Left ventricle myocardium inferior (tissue), 1 donor: ENCODE measurements around the gene TET1. TPM values are rescaled to one million over a fixed set of nuclear protein-coding genes. Genes with fewer than 3 reads are reported as not detected.
"Not testable (repeated sequence)": the region's sequence is repeated elsewhere in the genome, so short reads cannot be mapped to it uniquely, and the experiment has no call there.

ENCODE experiments used
- DNase-seq: peaks from one replicate; pipeline ENCODE4 v3.0.0-alpha.2; 2020
- H3K27ac ChIP-seq: fragments of 200-600 bp; replicated peaks from 2 replicates; pipeline ENCODE4 v1.8.0; 2021
- H3K27me3 ChIP-seq: fragments of 200-600 bp; 2 replicates; pipeline ENCODE4 v1.8.0; 2021; ENCODE audit warnings: low read depth
- H3K36me3 ChIP-seq: fragments of 200-600 bp; 2 replicates; pipeline ENCODE4 v1.8.0; 2021
- H3K4me1 ChIP-seq: fragments of 200-600 bp; 2 replicates; pipeline ENCODE4 v1.8.0; 2021
- H3K4me3 ChIP-seq: fragments of 200-600 bp; 2 replicates; pipeline ENCODE4 v1.8.0; 2021; ENCODE audit warnings: mild to moderate bottlenecking, moderate library complexity
- H3K9me3 ChIP-seq: fragments of 200-600 bp; replicated peaks from 2 replicates; pipeline ENCODE4 v1.8.0; 2021
- intact Hi-C: fragments of 100-400 bp; cut with micrococcal nuclease; formaldehyde crosslinking; loops from one replicate; pipeline ENCODE4 v1.11.0; 2022
- total RNA-seq: library from RNA; stranded (reverse); fragmentation: NEBNext Ultra II Directional; extraction: Animal tissue kit (Norgen Biotek cat#: 25700); gene quantifications from one replicate; pipeline ENCODE4 v1.2.1, GENCODE V29; 2021
- TF ChIP-seq, protein P1 (sequence below): fragments of 200-600 bp; IDR thresholded peaks from 2 replicates; pipeline ENCODE4 v1.8.0; 2021; ENCODE audit warnings: antibody characterized with exemption, mild to moderate bottlenecking, borderline replicate concordance
- donor health status: DM: no; HTN: yes; CAD: no; lungs with severe emphysema.

The TET1 gene
- total RNA-seq, 1 donor from 2014 or later = 2.2 TPM

DNA sequence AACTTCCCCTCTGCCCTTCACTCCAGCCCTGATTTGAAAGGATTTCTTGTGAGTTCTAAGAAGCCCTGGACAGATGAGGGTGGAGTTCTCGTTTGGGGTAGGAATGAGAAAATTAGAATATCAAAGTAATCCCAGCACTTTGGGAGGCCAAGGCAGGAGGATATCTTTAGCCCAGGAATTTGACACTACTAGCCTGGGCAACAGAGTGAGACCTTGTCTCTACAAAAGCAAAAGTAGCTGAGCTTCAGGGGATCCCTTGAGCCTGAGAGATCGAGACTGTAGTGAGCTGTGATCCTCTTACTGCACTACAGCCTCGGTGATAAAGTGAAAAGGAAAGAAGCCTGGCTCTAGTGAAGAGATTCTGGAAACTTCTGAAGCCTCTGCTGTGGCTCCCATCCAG, 76.2 kb downstream of the TET1 start:
- no peak for DNase-seq
- Histone ChIP-seq H3K36me3 (peaks cover 7% of the 10 kb centered on the region), H3K27ac (no peak overlapping the region), H3K4me1 (peaks cover 3% of the 10 kb centered on the region), H3K27me3 (no peaks in the 10 kb centered on the region), H3K9me3 (no peaks in the 10 kb centered on the region), H3K4me3 (no peak overlapping the region)
- TF ChIP-seq, protein P1, sequence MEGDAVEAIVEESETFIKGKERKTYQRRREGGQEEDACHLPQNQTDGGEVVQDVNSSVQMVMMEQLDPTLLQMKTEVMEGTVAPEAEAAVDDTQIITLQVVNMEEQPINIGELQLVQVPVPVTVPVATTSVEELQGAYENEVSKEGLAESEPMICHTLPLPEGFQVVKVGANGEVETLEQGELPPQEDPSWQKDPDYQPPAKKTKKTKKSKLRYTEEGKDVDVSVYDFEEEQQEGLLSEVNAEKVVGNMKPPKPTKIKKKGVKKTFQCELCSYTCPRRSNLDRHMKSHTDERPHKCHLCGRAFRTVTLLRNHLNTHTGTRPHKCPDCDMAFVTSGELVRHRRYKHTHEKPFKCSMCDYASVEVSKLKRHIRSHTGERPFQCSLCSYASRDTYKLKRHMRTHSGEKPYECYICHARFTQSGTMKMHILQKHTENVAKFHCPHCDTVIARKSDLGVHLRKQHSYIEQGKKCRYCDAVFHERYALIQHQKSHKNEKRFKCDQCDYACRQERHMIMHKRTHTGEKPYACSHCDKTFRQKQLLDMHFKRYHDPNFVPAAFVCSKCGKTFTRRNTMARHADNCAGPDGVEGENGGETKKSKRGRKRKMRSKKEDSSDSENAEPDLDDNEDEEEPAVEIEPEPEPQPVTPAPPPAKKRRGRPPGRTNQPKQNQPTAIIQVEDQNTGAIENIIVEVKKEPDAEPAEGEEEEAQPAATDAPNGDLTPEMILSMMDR = no peak
- intact Hi-C loops = no loop called here

DNA sequence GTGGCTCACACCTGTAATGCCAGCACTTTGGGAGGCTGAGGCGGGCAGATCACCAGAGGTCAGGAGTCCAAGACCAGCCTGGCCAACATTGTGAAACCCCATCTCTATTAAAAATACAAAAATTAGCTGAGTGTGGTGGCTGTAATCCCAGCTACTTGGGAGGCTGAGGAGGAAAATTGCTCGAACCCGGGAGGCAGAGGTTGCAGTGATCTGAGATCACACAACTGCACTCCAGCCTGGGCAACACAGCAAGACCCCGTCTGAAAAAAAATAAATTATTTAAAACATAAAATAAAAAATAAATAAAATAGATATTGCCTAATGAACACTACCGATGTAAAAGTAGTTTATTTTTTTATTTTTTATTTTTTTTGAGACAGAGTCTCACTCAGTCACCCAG, 83.4 kb downstream of the TET1 start:
- intact Hi-C loops, H3K4me3 ChIP-seq, H3K4me1 ChIP-seq, H3K27me3 ChIP-seq, H3K27ac ChIP-seq, DNase-seq, H3K9me3 ChIP-seq: not testable (repeated sequence)
- H3K36me3 ChIP-seq = peaks cover 18% of the 10 kb centered on the region

DNA sequence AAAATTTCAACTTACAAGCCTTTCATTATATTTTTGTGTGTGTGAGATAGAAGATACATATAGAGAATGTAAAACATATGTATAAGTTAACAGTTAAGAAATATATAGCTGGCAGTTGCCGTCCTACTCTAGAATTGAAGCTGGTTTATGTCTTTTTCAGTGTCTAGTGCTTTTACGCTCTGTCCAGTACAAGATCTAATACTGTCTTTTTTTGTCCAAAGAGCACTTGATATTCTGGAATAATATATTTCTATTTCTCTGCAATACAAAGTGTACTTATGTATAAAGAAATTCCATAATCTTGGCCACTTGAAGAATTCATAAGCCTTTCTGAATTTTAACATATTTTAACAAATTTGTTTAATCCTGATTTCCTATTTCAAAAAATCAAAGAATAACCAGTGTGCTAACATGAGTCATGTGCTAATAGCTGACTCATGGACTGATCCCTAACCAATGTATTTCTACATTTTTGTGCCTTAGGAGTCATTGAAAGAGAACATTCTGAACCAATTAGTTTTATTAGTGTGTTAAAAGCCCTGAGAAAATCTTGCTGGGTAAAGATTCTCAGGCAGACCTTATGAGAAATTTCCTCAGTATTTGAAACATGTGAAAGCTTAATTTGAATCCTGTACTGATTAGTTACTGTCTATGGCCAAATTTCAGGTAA, 87.7 kb downstream of the TET1 start:
- Histone ChIP-seq H3K4me3 (no peak overlapping the region), H3K4me1 (no peaks in the 10 kb centered on the region), H3K27me3 (no peaks in the 10 kb centered on the region), H3K9me3 (no peaks in the 10 kb centered on the region), H3K36me3 (peaks cover 11% of the 10 kb centered on the region), H3K27ac (no peak overlapping the region)
- TF ChIP-seq, protein P1 = no peak
- intact Hi-C loops = no loop called here
- DNase-seq = no peak

GRCh38 chr10:68655620-68656126, 95.5 kb downstream of the TET1 start:
- Histone ChIP-seq H3K36me3 (peaks cover 9% of the 10 kb centered on the region), H3K27ac (no peak overlapping the region), H3K4me1 (no peaks in the 10 kb centered on the region), H3K27me3 (no peaks in the 10 kb centered on the region), H3K9me3 (no peaks in the 10 kb centered on the region), H3K4me3 (no peak overlapping the region)
- DNase-seq = no peak
- intact Hi-C loops = no loop called here
- TF ChIP-seq, protein P1 = no peak

DNA sequence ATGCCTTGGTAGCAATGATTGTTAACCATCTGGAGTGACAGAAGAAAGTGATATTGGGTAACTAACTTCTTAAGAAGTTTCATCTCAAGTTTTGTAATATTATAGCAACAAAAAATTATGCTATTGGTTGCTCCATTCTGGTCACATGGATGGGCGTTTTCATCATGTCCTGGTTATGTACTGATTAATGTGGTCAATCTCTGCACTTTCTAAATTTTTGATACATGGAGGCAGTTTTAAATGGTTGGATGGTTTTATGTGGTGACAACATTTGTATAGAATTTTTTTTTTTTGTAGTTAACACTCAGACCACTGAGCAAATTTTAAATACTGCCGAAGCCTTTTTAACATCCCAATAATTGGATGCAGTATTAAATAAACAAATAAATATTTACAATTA, 105.7 kb downstream of the TET1 start:
- no peaks in the 10 kb centered on the region for H3K4me1 ChIP-seq
- intact Hi-C loops = no loop called here
- no peak overlapping the region for H3K4me3 ChIP-seq
- H3K27me3 ChIP-seq = no peaks in the 10 kb centered on the region
- TF ChIP-seq, protein P1 = no peak
- no peak overlapping the region for H3K27ac ChIP-seq
- no peaks in the 10 kb centered on the region for H3K9me3 ChIP-seq
- H3K36me3 ChIP-seq = peaks cover 11% of the 10 kb centered on the region
- no peak for DNase-seq

- no peak for DNase-seq
- Histone ChIP-seq H3K4me1 (no peaks in the 10 kb centered on the region), H3K27me3 (no peaks in the 10 kb centered on the region), H3K27ac (no peak overlapping the region), H3K9me3 (no peaks in the 10 kb centered on the region), H3K4me3 (no peak overlapping the region), H3K36me3 (peaks cover 11% of the 10 kb centered on the region)
- TF ChIP-seq, protein P1 = no peak
- intact Hi-C loops = no loop called here
Observed at GRCh38 chr10:68666280-68666760, 106.2 kb downstream of the TET1 start.
